RPMI7951 (cell line): ENCODE data around the gene ADNP. TPM values are rescaled to one million over a fixed set of nuclear protein-coding genes. Genes with fewer than 3 reads are reported as not detected.

Experiments used
- DNase-seq: peaks from one replicate; pipeline ENCODE4 v3.0.0-alpha.2; 2012; ENCODE audit warnings: low read depth
- total RNA-seq: library from RNA; depleted of rRNA; stranded (reverse); fragments of >200 nt; shearing (Covaris generic); gene quantifications from 2 replicates; pipeline ENCODE4 v1.2.3, GENCODE V29; 2014

Gene ADNP
- total RNA-seq, 1 experiment from 2014 or later: 43.1 TPM

- DNase-seq: no peak
Measured at GRCh38 chr20:50874111-50874757, 57.0 kb downstream of the ADNP start.

- DNase-seq: no peak
Measured at GRCh38 chr20:50873585-50873984, 57.7 kb downstream of the ADNP start.

GRCh38 chr20:50872560-50873425, 58.4 kb downstream of the ADNP start:
- DNase-seq: no peak

- no peak for DNase-seq
Measured at GRCh38 chr20:50870561-50871161, 60.6 kb downstream of the ADNP start.

- DNase-seq: no peak
Measured at GRCh38 chr20:50868509-50869495, 62.4 kb downstream of the ADNP start.

- DNase-seq: no peak
Measured at GRCh38 chr20:50867805-50868204, 63.4 kb downstream of the ADNP start.

- no peak for DNase-seq
Measured at GRCh38 chr20:50866831-50867230, 64.4 kb downstream of the ADNP start.

- DNase-seq: no peak
Measured at GRCh38 chr20:50866036-50866685, 65.1 kb downstream of the ADNP start.

- DNase-seq: no peak
Measured at GRCh38 chr20:50865591-50865990, 65.6 kb downstream of the ADNP start.

GRCh38 chr20:50865114-50865513, 66.1 kb downstream of the ADNP start:
- DNase-seq: no peak

- no peak for DNase-seq
Measured at GRCh38 chr20:50862546-50862945, 68.7 kb downstream of the ADNP start.

GRCh38 chr20:50861012-50861411, 70.2 kb downstream of the ADNP start:
- no peak for DNase-seq

- no peak for DNase-seq
Measured at GRCh38 chr20:50859161-50859560, 72.1 kb downstream of the ADNP start.

GRCh38 chr20:50858525-50858924, 72.7 kb downstream of the ADNP start:
- no peak for DNase-seq

- DNase-seq: no peak
Measured at GRCh38 chr20:50857348-50857747, 73.9 kb downstream of the ADNP start.

GRCh38 chr20:50856475-50857041, 74.7 kb downstream of the ADNP start:
- no peak for DNase-seq

GRCh38 chr20:50855498-50856474, 75.5 kb downstream of the ADNP start:
- DNase-seq: peak; percentile 17

GRCh38 chr20:50854506-50855249, 76.6 kb downstream of the ADNP start:
- no peak for DNase-seq

- no peak for DNase-seq
Measured at GRCh38 chr20:50852085-50852484, 79.2 kb downstream of the ADNP start.
